Tibial nerve (tissue), 4 donors: Measurements from ENCODE around the gene TREX2.

Experiments
- CTCF ChIP-seq, 5 experiments: fragments of 200-600 bp in 3 of 5; fragments of 450-650 bp in 2 of 5; sonication (generic) in 3 of 5; IDR thresholded peaks; one replicate each; pipeline ENCODE4 v1.5.1; 2016 to 2019; ENCODE audit warnings: antibody characterized with exemption in 5 of 5, mild to moderate bottlenecking in 3 of 5, moderate library complexity in 2 of 5
- EP300 ChIP-seq, 2 donors: sonication (generic); formaldehyde crosslinking; IDR thresholded peaks; one replicate each; pipeline ENCODE4 v1.6.1; 2017; ENCODE audit warnings: antibody characterized with exemption in 2 of 2, mild to moderate bottlenecking in 1 of 2
- POLR2A ChIP-seq, 2 donors: fragments of 450-650 bp; IDR thresholded peaks; one replicate each; pipeline ENCODE4 v1.6.1; 2017; ENCODE audit warnings: antibody characterized with exemption in 2 of 2, mild to moderate bottlenecking in 2 of 2, moderate library complexity in 2 of 2

GRCh38 chrX:153493085-153493484 is 47.2 kb upstream of the TREX2 start:
- TF ChIP-seq CTCF (IDR thresholded peaks at IDR 0.05) (no peak), POLR2A (IDR thresholded peaks at IDR 0.05) (no peak), EP300 (IDR thresholded peaks at IDR 0.05) (no peak)
